IPS-15b (cell line): ENCODE data around the gene JMY.

ENCODE experiments used
- H3K27me3 ChIP-seq: one replicate; pipeline ENCODE4 v1.6.1; 2013; ENCODE audit warnings: low read length; ENCODE audit not compliant: control insufficient read depth, insufficient read depth
- H3K36me3 ChIP-seq: one replicate; pipeline ENCODE4 v1.6.1; 2013; ENCODE audit warnings: low read length; ENCODE audit not compliant: control insufficient read depth, insufficient read depth
- H3K4me1 ChIP-seq: one replicate; pipeline ENCODE4 v1.6.1; 2013; ENCODE audit warnings: mild to moderate bottlenecking, low read length; ENCODE audit not compliant: control insufficient read depth, insufficient read depth
- H3K4me3 ChIP-seq: one replicate; pipeline ENCODE4 v1.5.1; 2013; ENCODE audit warnings: low read depth, low read length
- H3K9ac ChIP-seq: one replicate; pipeline ENCODE4 v1.6.1; 2013; ENCODE audit warnings: low read depth, mild to moderate bottlenecking, low read length
- H3K9me3 ChIP-seq: one replicate; pipeline ENCODE4 v1.6.1; 2013; ENCODE audit warnings: mild to moderate bottlenecking, low read length; ENCODE audit not compliant: control insufficient read depth, insufficient read depth

Gene JMY, protein sequence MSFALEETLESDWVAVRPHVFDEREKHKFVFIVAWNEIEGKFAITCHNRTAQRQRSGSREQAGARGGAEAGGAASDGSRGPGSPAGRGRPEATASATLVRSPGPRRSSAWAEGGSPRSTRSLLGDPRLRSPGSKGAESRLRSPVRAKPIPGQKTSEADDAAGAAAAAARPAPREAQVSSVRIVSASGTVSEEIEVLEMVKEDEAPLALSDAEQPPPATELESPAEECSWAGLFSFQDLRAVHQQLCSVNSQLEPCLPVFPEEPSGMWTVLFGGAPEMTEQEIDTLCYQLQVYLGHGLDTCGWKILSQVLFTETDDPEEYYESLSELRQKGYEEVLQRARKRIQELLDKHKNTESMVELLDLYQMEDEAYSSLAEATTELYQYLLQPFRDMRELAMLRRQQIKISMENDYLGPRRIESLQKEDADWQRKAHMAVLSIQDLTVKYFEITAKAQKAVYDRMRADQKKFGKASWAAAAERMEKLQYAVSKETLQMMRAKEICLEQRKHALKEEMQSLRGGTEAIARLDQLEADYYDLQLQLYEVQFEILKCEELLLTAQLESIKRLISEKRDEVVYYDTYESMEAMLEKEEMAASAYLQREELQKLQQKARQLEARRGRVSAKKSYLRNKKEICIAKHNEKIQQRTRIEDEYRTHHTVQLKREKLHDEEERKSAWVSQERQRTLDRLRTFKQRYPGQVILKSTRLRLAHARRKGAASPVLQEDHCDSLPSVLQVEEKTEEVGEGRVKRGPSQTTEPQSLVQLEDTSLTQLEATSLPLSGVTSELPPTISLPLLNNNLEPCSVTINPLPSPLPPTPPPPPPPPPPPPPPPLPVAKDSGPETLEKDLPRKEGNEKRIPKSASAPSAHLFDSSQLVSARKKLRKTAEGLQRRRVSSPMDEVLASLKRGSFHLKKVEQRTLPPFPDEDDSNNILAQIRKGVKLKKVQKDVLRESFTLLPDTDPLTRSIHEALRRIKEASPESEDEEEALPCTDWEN

DNA sequence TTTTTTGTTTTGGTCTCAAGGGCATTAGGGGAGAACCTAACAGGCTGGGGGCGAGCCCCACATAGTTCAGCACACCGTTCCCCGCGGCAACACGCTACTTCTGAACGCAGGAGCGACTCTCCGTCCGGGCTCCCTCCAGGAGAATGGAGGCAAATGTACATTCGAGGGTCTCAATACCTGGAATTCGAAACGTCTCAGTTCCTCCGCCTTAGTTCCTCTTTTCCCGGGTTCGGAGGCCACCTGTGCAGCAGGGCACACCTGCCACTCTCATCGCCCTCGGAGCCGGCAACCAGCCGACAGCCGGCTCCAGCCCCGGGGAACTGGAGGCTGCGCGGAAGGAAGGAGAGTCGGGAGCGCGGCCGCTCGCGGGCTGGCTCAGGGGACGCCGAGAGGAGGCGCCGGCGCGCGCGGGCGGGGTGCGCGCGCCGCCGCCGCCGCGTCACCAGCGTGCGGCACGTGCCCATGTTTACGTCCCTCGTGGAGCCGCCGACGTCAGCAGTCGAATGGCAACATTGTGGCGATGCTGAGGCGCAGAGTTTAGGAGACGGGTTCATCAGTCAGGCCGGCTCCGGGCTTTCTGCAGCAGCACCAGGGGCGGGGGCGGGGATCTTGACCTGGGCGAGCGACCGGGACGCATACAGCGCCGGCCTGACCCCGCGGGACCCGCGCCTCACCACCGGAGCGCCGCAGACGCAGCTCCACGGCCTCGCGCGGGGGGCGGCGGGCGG is at the start of gene JMY:
JMY (plus strand) TSS at position 498 of the 728 bp plus-strand sequence. CDS start 520 bp downstream, outside the sequence.
- Histone ChIP-seq H3K9ac (peak within 1 kb of the TSS; percentile 85), H3K27me3 (peaks cover 4% of the 10 kb centered on the region), H3K4me3 (peak within 1 kb of the TSS; percentile 98), H3K36me3 (peaks cover 2% of the 10 kb centered on the region), H3K9me3 (no peaks in the 10 kb centered on the region), H3K4me1 (peaks cover 3% of the 10 kb centered on the region)

DNA sequence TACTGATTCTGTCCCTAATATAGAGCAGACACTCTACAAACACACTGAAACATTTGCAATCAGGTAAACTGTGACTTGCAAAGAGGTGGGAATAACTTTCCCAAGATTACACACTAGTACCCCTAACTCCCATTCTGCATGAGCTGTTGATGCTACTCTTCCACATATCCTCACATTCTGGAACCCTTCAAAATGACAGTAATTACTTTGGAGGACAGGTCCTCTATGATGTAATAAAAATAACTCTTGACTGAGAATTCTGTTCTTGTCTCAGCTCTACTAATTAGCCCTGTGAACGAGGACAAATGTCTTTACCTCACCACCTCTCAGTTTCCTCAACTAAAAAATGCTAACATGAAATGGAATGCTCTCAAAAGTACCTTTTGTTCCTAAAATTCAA is 49.5 kb upstream of the JMY start:
- H3K9me3 ChIP-seq: no peaks in the 10 kb centered on the region
- no peak overlapping the region for H3K4me3 ChIP-seq
- no peaks in the 10 kb centered on the region for H3K36me3 ChIP-seq
- H3K27me3 ChIP-seq: no peaks in the 10 kb centered on the region
- H3K9ac ChIP-seq: no peak overlapping the region
- peaks cover 3% of the 10 kb centered on the region for H3K4me1 ChIP-seq

DNA sequence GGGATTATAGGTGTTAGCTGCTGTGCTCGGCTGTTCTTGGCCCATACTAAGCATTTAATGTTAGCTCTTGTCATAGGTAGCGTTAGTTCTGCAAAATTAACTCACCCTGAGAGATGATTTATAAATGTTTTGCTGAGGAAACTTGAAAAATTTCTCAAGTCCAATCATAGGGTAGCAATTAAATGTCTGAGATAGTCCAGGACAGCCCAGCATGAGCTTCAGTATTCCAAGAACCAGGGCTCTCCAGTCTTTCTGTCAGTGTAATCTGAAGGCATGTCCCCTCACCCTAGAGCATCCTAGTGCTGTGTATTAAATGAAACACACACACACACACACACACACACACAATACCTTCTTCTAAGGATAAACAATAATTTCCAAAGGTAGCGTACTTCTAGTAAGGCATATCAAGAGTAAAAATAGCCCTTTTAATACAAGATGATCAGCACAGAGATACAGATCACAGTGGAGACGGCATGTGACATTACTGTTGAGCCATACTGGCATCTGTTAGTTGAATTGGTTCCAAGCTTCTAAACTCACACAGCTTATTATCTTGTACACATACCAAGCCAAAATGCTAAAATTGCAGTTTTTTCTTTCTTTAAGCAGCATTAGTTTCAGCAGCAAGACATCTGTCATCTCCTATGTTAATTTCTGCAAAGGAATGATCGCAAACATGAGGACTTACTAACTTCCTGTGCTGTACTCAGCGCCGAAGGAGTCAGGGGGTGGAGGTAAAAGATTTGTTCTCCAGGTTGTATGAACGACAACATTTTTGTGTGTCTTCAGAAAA is 46.3 kb upstream of the JMY start:
- H3K36me3 ChIP-seq: no peaks in the 10 kb centered on the region
- H3K9ac ChIP-seq: no peak overlapping the region
- H3K4me3 ChIP-seq: no peak overlapping the region
- H3K4me1 ChIP-seq: no peaks in the 10 kb centered on the region
- H3K9me3 ChIP-seq: no peaks in the 10 kb centered on the region
- no peaks in the 10 kb centered on the region for H3K27me3 ChIP-seq

DNA sequence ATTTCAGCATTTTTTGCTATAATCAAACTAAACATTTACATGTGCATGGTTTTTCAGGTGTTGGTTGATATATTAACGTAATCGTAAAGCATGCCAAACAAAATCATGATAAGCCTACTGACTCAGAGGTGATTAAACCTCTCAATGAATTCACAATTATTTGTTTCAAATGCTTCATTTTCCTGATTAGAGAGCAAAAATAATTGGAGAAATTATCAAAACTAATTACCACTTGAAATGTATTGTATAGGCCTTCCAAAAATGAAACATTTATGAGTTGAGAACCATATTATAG is 45.7 kb upstream of the JMY start:
- no peaks in the 10 kb centered on the region for H3K27me3 ChIP-seq
- no peak overlapping the region for H3K4me3 ChIP-seq
- H3K4me1 ChIP-seq: no peaks in the 10 kb centered on the region
- H3K9me3 ChIP-seq: no peaks in the 10 kb centered on the region
- no peaks in the 10 kb centered on the region for H3K36me3 ChIP-seq
- H3K9ac ChIP-seq: no peak overlapping the region

DNA sequence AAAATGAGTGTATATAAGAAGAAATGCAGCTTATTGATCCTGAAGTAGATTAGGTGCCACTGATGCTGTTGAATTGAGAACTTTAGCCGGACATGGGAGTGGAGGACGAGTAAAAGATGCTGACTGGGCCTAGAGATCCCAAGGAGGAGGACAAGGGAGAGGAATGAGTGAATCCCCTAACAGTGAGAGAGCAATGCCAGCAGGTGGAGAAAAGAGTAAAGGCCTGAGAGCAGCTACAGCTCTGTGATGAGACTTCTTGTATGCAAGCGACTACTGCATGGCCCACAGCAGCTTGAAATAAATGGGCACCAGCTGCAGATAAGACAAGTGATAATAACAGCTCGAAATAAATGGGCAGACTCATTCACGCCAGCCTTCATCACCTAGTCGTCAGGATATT is 44.5 kb upstream of the JMY start:
- no peaks in the 10 kb centered on the region for H3K4me1 ChIP-seq
- H3K9me3 ChIP-seq: no peaks in the 10 kb centered on the region
- H3K27me3 ChIP-seq: no peaks in the 10 kb centered on the region
- no peak overlapping the region for H3K4me3 ChIP-seq
- no peak overlapping the region for H3K9ac ChIP-seq
- H3K36me3 ChIP-seq: no peaks in the 10 kb centered on the region

DNA sequence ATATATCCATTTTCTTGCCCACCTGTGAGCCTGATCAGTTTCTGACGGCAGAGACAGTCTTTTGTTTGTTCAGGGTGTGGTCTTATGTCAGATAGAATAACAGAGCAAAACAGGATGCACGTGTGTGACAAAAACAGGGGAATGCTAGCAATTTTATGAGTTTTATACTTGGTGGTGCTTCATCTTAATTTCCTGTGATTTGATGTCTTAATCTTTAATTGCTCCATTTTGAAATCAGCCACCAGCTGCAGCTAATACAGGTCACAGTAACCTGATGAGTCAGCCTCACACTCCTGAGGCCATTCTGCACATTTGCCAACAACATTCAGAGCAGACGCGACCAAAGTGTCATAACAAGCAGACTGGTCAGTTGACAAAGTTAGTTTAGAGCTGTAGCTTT is 42.3 kb upstream of the JMY start:
- Histone ChIP-seq H3K4me1 (no peaks in the 10 kb centered on the region), H3K9me3 (no peaks in the 10 kb centered on the region), H3K36me3 (no peaks in the 10 kb centered on the region), H3K9ac (no peak overlapping the region), H3K27me3 (no peaks in the 10 kb centered on the region), H3K4me3 (no peak overlapping the region)

DNA sequence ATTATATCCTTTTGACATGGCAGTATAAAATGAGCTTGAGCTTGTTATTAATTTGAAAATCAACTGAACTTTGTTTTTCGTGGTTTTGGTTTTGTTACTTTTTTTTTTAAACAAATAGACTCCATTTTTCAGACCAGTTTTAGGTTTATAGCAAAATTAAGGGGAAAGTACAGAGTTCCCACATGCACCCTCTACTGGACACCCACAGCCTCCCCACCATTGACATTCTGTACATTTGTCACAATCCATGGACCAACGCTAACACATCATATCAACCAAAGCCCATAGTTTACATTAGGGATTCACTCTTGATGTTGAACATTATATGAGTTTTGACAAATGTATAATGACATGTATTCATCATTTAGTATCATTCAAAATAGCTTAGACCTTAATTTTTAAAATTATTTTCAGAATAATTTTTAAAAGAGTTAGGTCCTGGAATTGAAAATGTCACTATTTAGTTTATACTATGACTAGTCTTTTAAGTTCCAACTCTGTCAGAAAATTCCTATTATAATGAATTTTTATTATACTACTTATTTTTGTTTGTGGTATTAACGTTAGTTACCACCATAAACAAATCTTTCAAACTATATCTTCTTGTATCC is 35.3 kb upstream of the JMY start:
- H3K36me3 ChIP-seq: no peaks in the 10 kb centered on the region
- no peak overlapping the region for H3K9ac ChIP-seq
- H3K9me3 ChIP-seq: no peaks in the 10 kb centered on the region
- H3K27me3 ChIP-seq: no peaks in the 10 kb centered on the region
- H3K4me1 ChIP-seq: no peaks in the 10 kb centered on the region
- no peak overlapping the region for H3K4me3 ChIP-seq

DNA sequence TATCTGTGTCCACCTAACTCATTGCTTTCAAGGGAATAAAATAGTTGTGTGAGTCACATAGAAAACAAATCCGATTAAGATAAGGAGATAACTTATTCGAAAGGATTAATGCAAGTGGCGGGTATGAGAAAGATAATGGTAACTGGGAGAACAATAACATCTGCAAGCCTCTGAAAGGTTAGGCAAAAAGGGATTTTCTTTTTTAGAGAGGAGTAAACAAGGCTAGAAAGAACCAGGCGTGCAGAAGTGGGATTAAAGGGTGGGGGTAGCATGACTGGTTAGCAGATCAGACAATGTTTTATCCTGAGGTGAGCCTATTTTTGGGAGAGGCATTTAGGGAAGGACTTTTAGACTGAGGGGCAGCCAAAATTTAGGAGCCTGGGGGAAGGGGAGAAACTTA is 34.7 kb upstream of the JMY start:
- Histone ChIP-seq H3K9ac (no peak overlapping the region), H3K9me3 (no peaks in the 10 kb centered on the region), H3K4me3 (no peak overlapping the region), H3K27me3 (no peaks in the 10 kb centered on the region), H3K36me3 (no peaks in the 10 kb centered on the region), H3K4me1 (no peaks in the 10 kb centered on the region)

DNA sequence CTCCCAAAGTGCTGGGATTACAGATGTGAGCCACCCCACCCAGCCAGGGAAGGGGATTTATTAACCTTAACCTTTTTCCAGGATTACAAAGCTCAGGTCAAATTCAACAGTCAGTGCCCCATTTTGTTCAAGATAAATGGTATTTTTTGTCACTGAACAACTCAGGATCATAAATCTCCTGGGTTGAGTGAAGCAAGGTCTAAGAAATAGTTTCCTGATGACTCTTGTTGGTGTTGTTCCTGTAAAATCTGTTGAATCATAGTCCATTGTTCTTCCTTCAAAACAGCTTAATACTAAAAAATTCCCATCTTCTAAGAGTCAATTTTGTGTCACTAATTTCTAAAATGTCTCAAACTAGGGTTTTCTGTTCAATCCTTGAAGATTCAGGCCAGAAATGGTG is 33.9 kb upstream of the JMY start:
- no peaks in the 10 kb centered on the region for H3K9me3 ChIP-seq
- H3K9ac ChIP-seq: no peak overlapping the region
- H3K4me1 ChIP-seq: no peaks in the 10 kb centered on the region
- no peaks in the 10 kb centered on the region for H3K27me3 ChIP-seq
- H3K4me3 ChIP-seq: no peak overlapping the region
- H3K36me3 ChIP-seq: no peaks in the 10 kb centered on the region

DNA sequence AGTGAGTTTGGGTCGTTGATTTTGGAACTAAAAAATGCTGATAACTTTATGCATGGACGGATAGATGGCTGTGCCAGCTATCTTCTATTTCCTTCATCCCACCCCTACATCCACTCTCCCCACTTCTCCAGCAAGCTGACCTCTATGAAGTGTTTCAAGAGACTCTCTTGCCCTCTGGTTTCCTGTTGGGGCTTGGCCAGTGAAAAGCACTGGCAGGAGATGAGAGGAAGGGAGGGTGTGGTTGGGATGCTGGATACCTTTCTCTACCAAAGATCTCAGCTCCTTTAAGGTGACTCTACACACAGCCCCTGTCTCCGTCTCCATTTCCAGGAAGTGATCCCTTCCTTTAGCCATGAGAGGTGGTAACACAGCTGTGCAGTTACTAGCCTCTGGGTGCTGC is 30.0 kb upstream of the JMY start:
- Histone ChIP-seq H3K9me3 (no peaks in the 10 kb centered on the region), H3K4me1 (no peaks in the 10 kb centered on the region), H3K4me3 (no peak overlapping the region)

DNA sequence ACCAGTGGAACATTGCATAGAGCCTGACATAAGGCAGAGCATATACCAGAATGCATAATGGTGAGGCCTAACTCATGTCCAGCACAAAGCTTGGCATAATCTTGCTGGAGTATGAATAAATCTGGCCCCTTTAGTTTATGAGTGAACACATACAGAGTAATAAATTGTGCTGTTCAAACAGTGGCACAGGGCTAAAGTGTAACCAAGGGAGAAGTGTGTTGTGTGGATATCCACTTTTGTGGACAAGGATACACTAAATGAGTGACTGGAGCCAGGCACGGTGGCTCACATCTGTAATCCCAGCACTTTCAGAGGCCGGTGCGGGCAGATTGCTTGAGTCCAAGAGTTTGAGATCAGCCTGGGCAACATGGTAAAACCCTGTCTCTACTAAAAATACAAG is 29.4 kb upstream of the JMY start:
- Histone ChIP-seq H3K4me3 (no peak overlapping the region), H3K9ac (no peak overlapping the region), H3K27me3 (no peaks in the 10 kb centered on the region), H3K36me3 (no peaks in the 10 kb centered on the region), H3K4me1 (no peaks in the 10 kb centered on the region), H3K9me3 (no peaks in the 10 kb centered on the region)

More for the DNA sequence above, 30.0 kb upstream of the JMY start:
- Histone ChIP-seq H3K36me3 (no peaks in the 10 kb centered on the region), H3K9ac (no peak overlapping the region), H3K27me3 (no peaks in the 10 kb centered on the region)
